ENCODE measurements around the gene LRRTM4.
"Not testable (repeated sequence)": the region's sequence is repeated elsewhere in the genome, so short reads cannot be mapped to it uniquely, and the experiment has no call there.

Gene LRRTM4

GRCh38 chr2:77201755-77202154 is 320.4 kb downstream of the LRRTM4 start:
- FAIRE-seq = no peak

DNA sequence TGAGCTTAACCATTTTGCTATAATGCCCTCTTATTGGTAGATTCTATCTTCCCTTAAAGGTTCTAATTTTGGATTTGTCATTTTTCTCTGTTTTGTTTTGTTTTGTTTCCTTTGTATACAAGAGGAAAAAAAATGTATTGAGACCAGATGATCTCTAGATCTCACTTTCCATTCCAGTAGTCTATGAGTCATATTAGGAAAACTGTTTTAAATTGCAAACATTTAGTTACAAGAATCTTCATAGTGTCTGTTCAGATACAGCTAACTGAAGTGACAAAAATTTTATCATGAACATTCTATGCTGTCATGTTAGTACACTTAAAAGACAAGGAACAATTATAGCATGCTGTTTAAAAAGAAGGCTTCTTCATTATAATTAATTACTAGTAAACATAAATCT is 322.8 kb downstream of the LRRTM4 start:
- FAIRE-seq = no peak
- no peak for TF ChIP-seq POLR2A (IDR thresholded peaks at IDR 0.05; ENCODE audit: low read depth, low read length)
- no peak for DNase-seq (ENCODE audit: insufficient read length, low spot score)

More at GRCh38 chr2:77201755-77202154, 320.4 kb downstream of the LRRTM4 start:
- no peak for DNase-seq (ENCODE audit: insufficient read length, low spot score)
- no peak for TF ChIP-seq POLR2A (IDR thresholded peaks at IDR 0.05; ENCODE audit: low read depth, low read length)

- TF ChIP-seq POLR2A (IDR thresholded peaks at IDR 0.05; ENCODE audit: low read depth, low read length) = no peak
- no peak for FAIRE-seq
- no peak for DNase-seq (ENCODE audit: insufficient read length, low spot score)
Observed at GRCh38 chr2:77193858-77194448, 328.2 kb downstream of the LRRTM4 start.

- no peak for TF ChIP-seq POLR2A (IDR thresholded peaks at IDR 0.05; ENCODE audit: low read depth, low read length)
- DNase-seq (ENCODE audit: insufficient read length, low spot score) (no peak), FAIRE-seq (no peak)
Observed at GRCh38 chr2:77192811-77193289, 329.3 kb downstream of the LRRTM4 start.

GRCh38 chr2:77191665-77192064 is 330.5 kb downstream of the LRRTM4 start:
- no peak for TF ChIP-seq POLR2A (IDR thresholded peaks at IDR 0.05; ENCODE audit: low read depth, low read length)
- no peak for FAIRE-seq
- no peak for DNase-seq (ENCODE audit: insufficient read length, low spot score)

DNA sequence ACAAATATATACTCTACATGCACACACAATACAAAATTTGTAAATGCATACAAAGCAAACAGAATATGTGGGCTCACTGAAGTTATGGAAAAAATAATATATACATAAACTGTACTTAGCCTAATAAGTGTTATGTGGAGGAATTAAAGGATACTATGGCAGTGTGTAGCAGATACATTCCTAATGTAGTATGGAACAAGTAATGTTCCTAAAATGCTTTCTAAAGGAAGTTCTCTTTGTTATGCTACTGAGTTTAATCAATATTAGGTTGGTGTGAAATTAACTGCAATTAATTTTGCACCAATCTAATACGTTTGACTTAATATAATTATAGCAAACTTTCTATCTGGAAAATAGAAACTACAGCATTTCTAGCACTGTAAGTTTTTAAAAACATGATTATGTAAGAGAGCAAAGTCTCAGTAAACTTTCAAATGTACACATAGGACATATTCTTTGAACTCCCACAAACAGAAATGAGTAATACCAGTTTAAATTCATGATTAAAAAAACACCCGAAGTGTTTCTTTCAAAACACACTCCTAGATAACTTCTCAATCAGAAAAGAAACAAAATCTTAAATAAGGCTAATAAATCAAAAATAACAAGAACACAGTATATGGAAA is 331.3 kb downstream of the LRRTM4 start:
- no peak for TF ChIP-seq POLR2A (IDR thresholded peaks at IDR 0.05; ENCODE audit: low read depth, low read length)
- FAIRE-seq (no peak), DNase-seq (ENCODE audit: insufficient read length, low spot score) (no peak)

- DNase-seq (ENCODE audit: insufficient read length, low spot score) (no peak), FAIRE-seq (no peak)
- no peak for TF ChIP-seq POLR2A (IDR thresholded peaks at IDR 0.05; ENCODE audit: low read depth, low read length)
Observed at GRCh38 chr2:77185052-77185451, 337.1 kb downstream of the LRRTM4 start.

GRCh38 chr2:77179297-77179696 is 342.9 kb downstream of the LRRTM4 start:
- DNase-seq (ENCODE audit: insufficient read length, low spot score) = no peak
- no peak for FAIRE-seq
- TF ChIP-seq POLR2A (IDR thresholded peaks at IDR 0.05; ENCODE audit: low read depth, low read length) = no peak

DNA sequence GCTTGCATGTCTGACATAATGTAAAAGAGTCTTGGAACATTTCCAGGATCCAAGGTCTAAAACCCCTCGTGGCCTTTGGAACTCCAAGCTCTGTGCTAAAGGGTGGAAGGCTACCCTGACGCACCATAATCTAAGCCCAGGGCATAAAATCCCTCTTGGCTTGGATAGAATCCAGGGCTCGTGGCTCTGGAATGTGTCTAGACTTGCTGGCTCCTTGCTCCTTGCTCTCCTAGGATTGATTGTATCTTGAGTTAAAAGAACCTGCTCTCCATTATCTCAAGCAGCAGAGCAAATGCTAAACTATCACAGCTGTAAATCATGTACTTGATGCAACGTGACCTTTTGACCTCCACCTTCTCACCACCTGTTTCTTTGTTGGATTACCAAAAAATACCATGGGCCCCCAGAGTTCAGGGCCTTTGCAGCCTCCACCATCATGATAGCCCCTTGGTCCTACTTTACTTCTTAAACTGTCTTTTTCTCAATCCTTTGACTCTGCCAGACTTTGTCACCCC is 346.9 kb downstream of the LRRTM4 start:
- not testable (repeated sequence) for DNase-seq (ENCODE audit: insufficient read length, low spot score); FAIRE-seq

DNA sequence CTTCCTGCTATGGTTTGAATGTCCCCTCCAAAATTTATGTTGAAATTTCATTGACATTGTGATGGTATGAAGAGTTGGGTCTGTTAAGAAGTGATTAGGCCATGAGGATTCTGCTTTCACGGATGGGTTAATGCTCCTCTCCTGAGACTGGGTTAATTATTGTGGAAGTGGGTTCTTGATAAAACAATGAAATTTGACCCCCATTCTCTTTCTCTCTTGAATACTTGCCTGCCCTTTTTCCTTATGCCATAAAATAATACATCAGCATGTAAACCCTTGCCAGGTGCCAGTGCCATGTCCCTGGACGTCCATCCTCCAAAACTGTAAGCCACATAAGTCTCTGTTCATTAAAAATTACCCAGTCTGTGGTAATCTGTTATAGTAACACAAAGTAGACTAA is 352.8 kb downstream of the LRRTM4 start:
- FAIRE-seq (no peak), DNase-seq (ENCODE audit: insufficient read length, low spot score) (no peak)
- no peak for TF ChIP-seq POLR2A (IDR thresholded peaks at IDR 0.05; ENCODE audit: low read depth, low read length)

GRCh38 chr2:77164021-77164420 is 358.2 kb downstream of the LRRTM4 start:
- not testable (repeated sequence) for FAIRE-seq; DNase-seq (ENCODE audit: insufficient read length, low spot score)

DNA sequence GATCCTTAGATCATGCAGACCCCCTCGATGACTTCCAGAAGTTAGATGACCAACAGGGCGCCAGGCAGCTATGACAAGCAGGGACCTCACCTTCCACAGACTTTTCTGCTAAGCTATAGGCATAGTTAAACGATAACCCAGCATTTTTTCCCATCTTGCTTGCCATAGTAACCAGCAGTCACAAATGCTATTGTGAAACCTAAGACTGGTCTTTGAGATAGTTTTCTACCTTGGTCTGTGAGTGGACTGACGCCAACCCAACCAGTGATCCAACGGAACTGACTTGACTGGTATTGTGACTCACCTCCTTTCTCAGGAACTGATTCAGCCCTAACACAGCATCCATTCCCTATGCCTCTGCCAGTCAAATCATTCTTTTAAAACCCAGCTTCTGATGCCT is 361.2 kb downstream of the LRRTM4 start:
- peak; percentile 38 for FAIRE-seq
- no peak for TF ChIP-seq POLR2A (IDR thresholded peaks at IDR 0.05; ENCODE audit: low read depth, low read length)
- peak; percentile 5 for DNase-seq (ENCODE audit: insufficient read length, low spot score)

- TF ChIP-seq POLR2A (IDR thresholded peaks at IDR 0.05; ENCODE audit: low read depth, low read length) = no peak
- DNase-seq (ENCODE audit: insufficient read length, low spot score) (no peak), FAIRE-seq (no peak)
Observed at GRCh38 chr2:77156599-77156998, 365.6 kb downstream of the LRRTM4 start.

DNA sequence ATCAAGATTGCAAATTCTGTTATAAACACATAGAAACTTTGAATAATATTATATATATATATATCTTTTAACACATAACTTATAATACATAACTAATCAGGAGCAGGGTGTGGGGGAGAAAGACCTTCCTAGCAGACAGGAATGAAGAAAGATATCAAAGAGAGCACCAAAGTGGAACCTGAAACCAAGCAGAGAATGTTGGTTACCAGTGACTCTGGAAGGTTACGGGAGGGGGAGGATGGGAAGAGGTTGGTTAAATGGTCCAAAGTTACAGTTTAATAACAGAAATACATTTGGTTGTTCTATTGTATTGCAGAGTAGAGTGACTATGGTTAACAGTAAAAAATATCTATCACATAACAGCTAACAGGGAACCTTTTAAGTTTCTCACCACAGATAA is 366.7 kb downstream of the LRRTM4 start:
- FAIRE-seq (no peak), DNase-seq (ENCODE audit: insufficient read length, low spot score) (no peak)
- TF ChIP-seq POLR2A (IDR thresholded peaks at IDR 0.05; ENCODE audit: low read depth, low read length) = no peak

- no peak for FAIRE-seq
- DNase-seq (ENCODE audit: insufficient read length, low spot score) = no peak
- TF ChIP-seq POLR2A (IDR thresholded peaks at IDR 0.05; ENCODE audit: low read depth, low read length) = no peak
Observed at GRCh38 chr2:77149565-77149964, 372.6 kb downstream of the LRRTM4 start.

Data from H54 (cell line).